ENCODE data around the gene OR2A25.

The OR2A25 gene

DNA sequence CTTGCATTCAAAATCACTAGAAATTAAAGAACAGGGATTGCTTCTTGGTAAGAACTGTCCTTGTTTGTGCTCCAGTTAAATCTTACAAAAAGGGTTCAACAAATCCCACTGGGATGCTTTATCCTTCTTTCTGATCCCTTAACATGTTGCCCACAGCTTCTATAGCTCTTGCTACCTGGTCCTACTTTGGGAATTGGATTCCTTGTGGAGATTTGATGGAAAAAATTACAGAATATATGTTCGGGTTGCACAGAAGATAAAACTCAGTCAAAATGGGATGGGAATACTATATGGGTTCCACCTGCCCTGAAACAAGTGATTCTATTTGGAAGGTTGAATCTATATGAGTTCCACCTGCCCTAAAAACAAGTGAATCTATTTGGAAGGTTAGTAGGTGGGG lies at the start of gene OR2A25:
Gene OR2A25 (plus strand): TSS at position 301 of the 400 bp plus-strand sequence. CDS start 4,409 bp downstream, outside the sequence.
- Histone ChIP-seq H3K4me3 (no peak within 1 kb of the TSS), H3K4me1 (no peaks in the 10 kb centered on the region), H3K27me3 (ENCODE audit: low read depth) (peaks cover 4% of the 10 kb centered on the region; the same call in 1 of the 2 replicates), H3K9me3 (no peaks in the 10 kb centered on the region), H3K36me3 (replicated peaks) (no peaks in the 10 kb centered on the region)
- in situ Hi-C loops (cut with MboI; ENCODE audit: low sequenced_read_pairs) = no loop called here
- no peak for DNase-seq (ENCODE audit: low spot score in 2 of 2)

GRCh38 chr7:144020340-144020739 lies 49.3 kb upstream of the OR2A25 start:
- Histone ChIP-seq H3K4me3 (no peak overlapping the region), H3K9me3 (no peaks in the 10 kb centered on the region), H3K36me3 (replicated peaks) (no peaks in the 10 kb centered on the region), H3K4me1 (no peaks in the 10 kb centered on the region), H3K27me3 (ENCODE audit: low read depth) (no peaks in the 10 kb centered on the region)
- DNase-seq (ENCODE audit: low spot score in 2 of 2) = no peak
- in situ Hi-C loops (cut with MboI; ENCODE audit: low sequenced_read_pairs) = no loop called here

DNA sequence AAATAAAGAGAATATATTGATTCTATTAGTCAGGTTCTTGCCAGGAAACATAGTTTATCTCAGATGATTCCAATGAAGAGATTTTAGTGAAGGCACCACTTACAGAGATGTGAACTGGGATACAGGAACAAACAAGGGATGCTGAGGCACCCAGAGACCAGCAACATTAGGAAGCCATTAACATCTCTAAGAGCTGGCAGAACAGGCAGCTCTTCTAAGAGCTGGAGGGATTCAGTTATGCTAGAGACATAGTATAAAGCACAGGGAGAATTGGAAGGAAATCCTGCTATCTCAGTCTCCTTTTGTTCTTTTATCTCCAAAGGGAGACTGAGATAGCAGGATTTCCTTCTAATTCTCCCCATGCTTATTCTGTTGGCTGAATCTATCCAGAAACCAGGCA lies 47.4 kb upstream of the OR2A25 start:
- no peak overlapping the region for H3K4me3 ChIP-seq
- no peaks in the 10 kb centered on the region for H3K27me3 ChIP-seq (ENCODE audit: low read depth)
- H3K36me3 ChIP-seq (replicated peaks) = no peaks in the 10 kb centered on the region
- in situ Hi-C loops (cut with MboI; ENCODE audit: low sequenced_read_pairs) = no loop called here
- H3K4me1 ChIP-seq = no peaks in the 10 kb centered on the region
- DNase-seq (ENCODE audit: low spot score in 2 of 2) = no peak
- no peaks in the 10 kb centered on the region for H3K9me3 ChIP-seq

DNA sequence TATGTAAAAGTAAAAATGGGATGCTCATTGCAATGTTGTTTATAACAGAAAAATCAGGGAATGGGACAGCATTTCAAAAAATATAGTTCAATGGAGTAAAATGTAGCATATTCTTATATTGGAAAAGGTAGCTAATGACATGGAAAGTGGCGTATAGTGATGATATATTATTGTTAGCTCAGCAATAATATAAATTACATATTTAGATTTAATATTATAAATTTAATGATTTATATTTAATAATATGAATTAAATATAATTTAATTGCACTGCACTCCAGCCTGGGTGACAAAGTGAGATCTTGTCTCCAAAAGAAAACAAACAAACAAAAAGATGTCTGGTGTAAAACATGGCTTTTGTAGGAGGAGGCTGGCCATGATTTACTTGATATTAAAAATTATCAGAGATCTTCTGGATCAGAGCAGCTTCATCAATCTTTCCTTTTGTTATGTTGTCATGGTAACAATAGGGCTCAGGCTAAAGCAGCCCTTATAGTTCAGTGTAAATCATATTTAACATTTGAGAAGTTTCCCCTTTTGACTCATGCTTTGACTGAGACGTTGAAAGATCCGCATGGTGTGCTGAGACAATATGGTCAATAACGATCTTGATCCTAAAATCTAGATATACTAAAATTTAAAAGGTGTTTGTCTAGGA lies 46.3 kb upstream of the OR2A25 start:
- Histone ChIP-seq H3K9me3 (no peaks in the 10 kb centered on the region), H3K36me3 (replicated peaks) (no peaks in the 10 kb centered on the region), H3K4me1 (no peaks in the 10 kb centered on the region), H3K27me3 (ENCODE audit: low read depth) (no peaks in the 10 kb centered on the region), H3K4me3 (no peak overlapping the region)
- in situ Hi-C loops (cut with MboI; ENCODE audit: low sequenced_read_pairs) = no loop called here
- DNase-seq (ENCODE audit: low spot score in 2 of 2) = no peak

GRCh38 chr7:144024213-144024612 lies 45.4 kb upstream of the OR2A25 start:
- no peak for DNase-seq (ENCODE audit: low spot score in 2 of 2)
- H3K4me1 ChIP-seq = no peaks in the 10 kb centered on the region
- no peaks in the 10 kb centered on the region; the same call in 1 of the 2 replicates for H3K27me3 ChIP-seq (ENCODE audit: low read depth)
- H3K9me3 ChIP-seq = no peaks in the 10 kb centered on the region
- in situ Hi-C loops (cut with MboI; ENCODE audit: low sequenced_read_pairs) = no loop called here
- H3K4me3 ChIP-seq = no peak overlapping the region
- H3K36me3 ChIP-seq (replicated peaks) = no peaks in the 10 kb centered on the region

GRCh38 chr7:144026203-144026883 lies 43.3 kb upstream of the OR2A25 start:
- no peaks in the 10 kb centered on the region for H3K4me1 ChIP-seq
- no peak for DNase-seq (ENCODE audit: low spot score in 2 of 2)
- no peaks in the 10 kb centered on the region; the same call in 1 of the 2 replicates for H3K27me3 ChIP-seq (ENCODE audit: low read depth)
- in situ Hi-C loops (cut with MboI; ENCODE audit: low sequenced_read_pairs) = no loop called here
- no peaks in the 10 kb centered on the region for H3K36me3 ChIP-seq (replicated peaks)
- no peaks in the 10 kb centered on the region for H3K9me3 ChIP-seq
- no peak overlapping the region for H3K4me3 ChIP-seq

GRCh38 chr7:144027070-144027469 lies 42.5 kb upstream of the OR2A25 start:
- in situ Hi-C loops (cut with MboI; ENCODE audit: low sequenced_read_pairs) = no loop called here
- H3K36me3 ChIP-seq (replicated peaks) = no peaks in the 10 kb centered on the region
- no peaks in the 10 kb centered on the region for H3K4me1 ChIP-seq
- H3K9me3 ChIP-seq = no peaks in the 10 kb centered on the region
- no peak overlapping the region for H3K4me3 ChIP-seq
- no peak for DNase-seq (ENCODE audit: low spot score in 2 of 2)
- no peaks in the 10 kb centered on the region; the same call in 1 of the 2 replicates for H3K27me3 ChIP-seq (ENCODE audit: low read depth)

DNA sequence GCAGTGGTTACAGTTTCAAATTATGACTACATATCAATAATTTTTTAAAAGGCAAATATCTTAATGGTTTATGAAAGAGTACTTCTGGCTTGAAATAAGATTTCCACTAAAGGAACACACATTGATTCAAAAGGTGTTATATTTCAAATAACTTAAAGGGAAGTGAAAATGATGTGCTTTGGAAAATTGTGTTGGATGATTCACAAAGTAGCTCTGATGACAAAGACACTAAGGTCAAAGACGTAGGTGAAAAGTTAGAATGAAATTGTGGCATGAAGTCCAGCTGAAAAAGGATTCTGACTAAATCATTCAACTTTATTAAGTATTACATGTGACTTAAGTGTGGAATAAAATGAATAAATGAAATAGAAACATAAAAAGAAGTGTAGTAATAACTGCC lies 41.6 kb upstream of the OR2A25 start:
- no peaks in the 10 kb centered on the region for H3K36me3 ChIP-seq (replicated peaks)
- H3K9me3 ChIP-seq = no peaks in the 10 kb centered on the region
- H3K27me3 ChIP-seq (ENCODE audit: low read depth) = no peaks in the 10 kb centered on the region; the same call in 1 of the 2 replicates
- DNase-seq (ENCODE audit: low spot score in 2 of 2) = no peak
- H3K4me3 ChIP-seq = no peak overlapping the region
- in situ Hi-C loops (cut with MboI; ENCODE audit: low sequenced_read_pairs) = no loop called here
- H3K4me1 ChIP-seq = no peaks in the 10 kb centered on the region

GRCh38 chr7:144028547-144028946 lies 41.1 kb upstream of the OR2A25 start:
- H3K27me3 ChIP-seq (ENCODE audit: low read depth) = peaks cover 5% of the 10 kb centered on the region; the same call in 1 of the 2 replicates
- no peaks in the 10 kb centered on the region for H3K36me3 ChIP-seq (replicated peaks)
- H3K9me3 ChIP-seq = no peaks in the 10 kb centered on the region
- in situ Hi-C loops (cut with MboI; ENCODE audit: low sequenced_read_pairs) = no loop called here
- H3K4me1 ChIP-seq = no peaks in the 10 kb centered on the region; the same call in 1 of the 2 replicates
- no peak for DNase-seq (ENCODE audit: low spot score in 2 of 2)
- H3K4me3 ChIP-seq = no peak overlapping the region

GRCh38 chr7:144032516-144032915 lies 37.1 kb upstream of the OR2A25 start:
- Histone ChIP-seq H3K27me3 (ENCODE audit: low read depth) (peaks cover 5% of the 10 kb centered on the region; the same call in 1 of the 2 replicates), H3K4me1 (no peaks in the 10 kb centered on the region; the same call in 1 of the 2 replicates), H3K4me3 (no peak overlapping the region), H3K9me3 (no peaks in the 10 kb centered on the region), H3K36me3 (replicated peaks) (no peaks in the 10 kb centered on the region)
- no peak for DNase-seq (ENCODE audit: low spot score in 2 of 2)
- in situ Hi-C loops (cut with MboI; ENCODE audit: low sequenced_read_pairs) = no loop called here

DNA sequence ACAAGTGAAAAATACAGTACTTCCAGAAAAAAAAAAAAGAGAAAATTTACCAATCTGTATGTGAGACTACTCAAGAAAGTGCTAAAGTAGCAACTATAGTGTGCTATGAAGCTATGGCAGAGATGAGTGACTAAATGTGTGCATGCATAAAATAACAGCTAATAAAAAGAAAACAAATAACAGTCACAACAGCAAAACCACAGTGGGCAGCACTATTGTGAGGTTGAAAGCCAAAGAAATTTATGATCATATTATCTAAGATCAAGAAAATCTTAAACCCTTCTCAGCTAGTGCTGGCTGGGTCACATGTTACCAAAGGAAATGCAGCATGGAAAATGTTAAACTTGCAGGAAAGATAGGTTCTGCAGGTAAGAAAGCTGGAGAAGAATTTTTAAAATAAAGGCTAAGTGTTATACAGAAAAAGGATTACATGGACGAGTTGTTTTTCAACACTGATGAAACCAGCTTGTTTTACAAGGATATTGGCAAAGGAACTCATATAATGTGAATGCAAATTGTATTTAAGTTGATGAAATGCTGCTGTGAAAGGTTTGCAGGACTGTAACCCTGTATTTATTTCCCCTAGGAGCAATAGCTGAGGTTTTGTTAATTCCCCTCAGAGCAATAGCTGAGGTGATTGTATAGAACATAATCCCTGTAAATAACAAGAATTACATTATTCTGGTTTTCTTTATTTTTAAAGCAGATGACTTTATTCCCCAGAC lies 36.5 kb upstream of the OR2A25 start:
- in situ Hi-C loops (cut with MboI; ENCODE audit: low sequenced_read_pairs) = no loop called here
- Histone ChIP-seq H3K36me3 (replicated peaks) (no peaks in the 10 kb centered on the region), H3K27me3 (ENCODE audit: low read depth) (peaks cover 5% of the 10 kb centered on the region; the same call in 1 of the 2 replicates), H3K4me1 (no peaks in the 10 kb centered on the region; the same call in 1 of the 2 replicates), H3K4me3 (no peak overlapping the region), H3K9me3 (no peaks in the 10 kb centered on the region)
- DNase-seq (ENCODE audit: low spot score in 2 of 2) = no peak

GRCh38 chr7:144035385-144035784 lies 34.2 kb upstream of the OR2A25 start:
- no peak for DNase-seq (ENCODE audit: low spot score in 2 of 2)
- H3K4me3 ChIP-seq = no peak overlapping the region
- H3K36me3 ChIP-seq (replicated peaks) = no peaks in the 10 kb centered on the region
- H3K27me3 ChIP-seq (ENCODE audit: low read depth) = peaks cover 5% of the 10 kb centered on the region; the same call in 1 of the 2 replicates
- H3K9me3 ChIP-seq = no peaks in the 10 kb centered on the region
- no peaks in the 10 kb centered on the region; the same call in 1 of the 2 replicates for H3K4me1 ChIP-seq
- in situ Hi-C loops (cut with MboI; ENCODE audit: low sequenced_read_pairs) = no loop called here

DNA sequence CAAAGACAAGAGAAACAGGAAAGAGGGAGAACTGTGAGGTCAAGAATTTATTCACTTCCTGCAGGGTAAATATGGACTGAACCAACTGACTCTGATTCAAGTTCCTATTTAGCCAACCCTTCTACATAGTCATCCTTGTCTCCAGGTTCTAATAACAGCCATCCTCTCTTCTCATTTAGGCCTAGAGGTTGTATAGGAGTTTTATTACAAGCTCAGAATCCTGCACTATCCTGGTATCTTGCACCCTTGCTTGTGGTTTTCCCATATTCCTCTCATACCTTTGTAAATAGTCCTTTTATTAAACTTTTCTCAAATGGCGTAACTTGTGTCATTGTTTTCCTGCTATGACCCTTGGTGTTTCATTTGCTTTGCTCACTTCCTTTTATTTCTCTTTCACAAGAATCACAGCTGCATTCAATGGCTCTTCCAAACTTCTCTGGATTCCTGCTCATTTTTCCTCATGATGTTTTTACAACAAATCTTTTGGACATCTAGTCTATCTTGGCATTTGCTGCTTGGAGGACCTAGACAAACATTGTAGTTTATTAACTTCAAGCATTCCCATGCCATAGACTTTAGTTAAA lies 33.2 kb upstream of the OR2A25 start:
- no peak for DNase-seq (ENCODE audit: low spot score in 2 of 2)
- Histone ChIP-seq H3K9me3 (no peaks in the 10 kb centered on the region), H3K4me3 (no peak overlapping the region), H3K27me3 (ENCODE audit: low read depth) (peaks cover 5% of the 10 kb centered on the region; the same call in 1 of the 2 replicates), H3K4me1 (no peaks in the 10 kb centered on the region; the same call in 1 of the 2 replicates), H3K36me3 (replicated peaks) (no peaks in the 10 kb centered on the region)
- in situ Hi-C loops (cut with MboI; ENCODE audit: low sequenced_read_pairs) = no loop called here

Measured in HAP-1 (cell line).